Lung (tissue), 12 donors: ENCODE measurements around the gene S100A12. TPM values are rescaled to one million over a fixed set of nuclear protein-coding genes. Genes with fewer than 3 reads are reported as not detected.

Experiments used
- ATAC-seq: fragments of 200-7000 bp; cut with Tn5 transposase; one replicate; pipeline ENCODE4 v1.9.1; 2020; ENCODE audit warnings: moderate number of reproducible peaks; ENCODE audit not compliant: insufficient read depth, low FRiP score
- DNase-seq, 3 donors: peaks; one replicate each; pipeline ENCODE4 v3.0.0-alpha.2; 2013 to 2017
- H3K27ac ChIP-seq, 2 donors: one replicate each; pipeline ENCODE4 v1.5.1; 2013; ENCODE audit warnings: mild to moderate bottlenecking in 2 of 2, moderate library complexity in 2 of 2, control low read depth in 1 of 2, inconsistent platforms in 1 of 2, low read depth in 1 of 2, low read length in 1 of 2
- H3K27me3 ChIP-seq, 3 donors: one replicate each; pipeline ENCODE4 v1.5.1; 2013; ENCODE audit warnings: low read length in 2 of 3; ENCODE audit not compliant: control insufficient read depth in 3 of 3, insufficient read depth in 3 of 3
- H3K36me3 ChIP-seq, 4 donors: one replicate each; pipeline ENCODE4 v1.5.1; 2013; ENCODE audit warnings: low read length in 4 of 4, mild to moderate bottlenecking in 1 of 4, moderate library complexity in 1 of 4; ENCODE audit not compliant: control insufficient read depth in 4 of 4, insufficient read depth in 4 of 4
- H3K4me1 ChIP-seq, 5 donors: one replicate each; pipeline ENCODE4 v1.5.1; 2013; ENCODE audit warnings: low read length in 5 of 5, mild to moderate bottlenecking in 2 of 5, moderate library complexity in 1 of 5; ENCODE audit not compliant: control insufficient read depth in 5 of 5, insufficient read depth in 5 of 5
- H3K4me3 ChIP-seq: one replicate; pipeline ENCODE4 v1.5.1; 2013; ENCODE audit warnings: mild to moderate bottlenecking, control low read depth, moderate library complexity
- H3K9ac ChIP-seq, 2 donors: one replicate each; pipeline ENCODE4 v1.5.1; 2013; ENCODE audit warnings: low read length in 2 of 2, control low read depth in 1 of 2; ENCODE audit not compliant: insufficient read depth in 1 of 2
- H3K9me3 ChIP-seq, 4 donors: one replicate each; pipeline ENCODE4 v1.5.1; 2013; ENCODE audit warnings: low read length in 3 of 4, mild to moderate bottlenecking in 1 of 4, moderate library complexity in 1 of 4; ENCODE audit not compliant: control insufficient read depth in 4 of 4, insufficient read depth in 3 of 4
- CTCF ChIP-seq: IDR thresholded peaks from 2 replicates; pipeline ENCODE4 v1.5.1; 2012; ENCODE audit warnings: mild to moderate bottlenecking; ENCODE audit errors: control extremely low read depth, extremely low read depth
- WGBS, 2 donors: extraction: QIAGEN DNeasy Blood & Tissue Kit; methylation state at CpG; one replicate each; pipeline ENCODE4 v1.1.7; 2013; 5-methylcytosine and 5-hydroxymethylcytosine counted together
- polyA plus RNA-seq, 2 donors: library from polyadenylated mRNA; stranded (reverse); fragments of 200-250 nt; gene quantifications; one replicate each; pipeline ENCODE4 v1.2.1, GENCODE V29; 2013
- total RNA-seq, 2 donors: library from RNA; depleted of rRNA in 1 of 2; stranded (reverse); fragments of >200 nt in 1 of 2; gene quantifications; one replicate each; pipeline ENCODE4 v1.2.1, GENCODE V29; 2014 to 2021
- donor health status: control.
- donor health status: control.
- donor health status: Bipolar disorder and iron deficiency.
- donor health status: healthy.
- donor health status: DM: yes; HTN: yes; CAD: no.

Gene S100A12
- total and polyA plus RNA-seq, 4 donors, result 14.9 to 1,191 (median 37.8) TPM

- Histone ChIP-seq H3K27ac (no peak overlapping the region), H3K36me3 (no peaks in the 10 kb centered on the region)
Measured at GRCh38 chr1:153387001-153387400, 11.6 kb upstream of the S100A12 start.

GRCh38 chr1:153386500-153386901 is 11.1 kb upstream of the S100A12 start:
- 25 to 57% methylated on average over 5 of the region's 5 CpGs for WGBS, 2 donors
- Histone ChIP-seq H3K4me3 (no peak overlapping the region), H3K9me3 (peaks cover 0 to 2% (median 0%) of the 10 kb centered on the region in 4 donors), H3K4me1 (no peaks in the 10 kb centered on the region), H3K9ac (no peak overlapping the region), H3K27me3 (peaks cover 0 to 2% (median 0%) of the 10 kb centered on the region in 3 donors), H3K36me3 (no peaks in the 10 kb centered on the region), H3K27ac (no peak overlapping the region)
- ATAC-seq, result peak; percentile 48
- no peak for TF ChIP-seq CTCF
- DNase-seq, result peak in 2 of 3 donors; percentile 2 to 5

More at GRCh38 chr1:153387001-153387400, 11.6 kb upstream of the S100A12 start:
- DNase-seq, result no peak
- ATAC-seq, result no peak
- Histone ChIP-seq H3K9ac (no peak overlapping the region), H3K9me3 (no peaks in the 10 kb centered on the region), H3K4me1 (no peaks in the 10 kb centered on the region), H3K27me3 (peaks cover 0 to 2% (median 0%) of the 10 kb centered on the region in 3 donors), H3K4me3 (no peak overlapping the region)
- TF ChIP-seq CTCF, result no peak
- 88 to 94% methylated on average over 4 of the region's 4 CpGs for WGBS, 2 donors

- Histone ChIP-seq H3K9ac (no peak overlapping the region), H3K36me3 (no peaks in the 10 kb centered on the region), H3K27me3 (peaks cover 0 to 2% (median 0%) of the 10 kb centered on the region in 3 donors), H3K27ac (no peak overlapping the region), H3K4me3 (no peak overlapping the region), H3K4me1 (no peaks in the 10 kb centered on the region), H3K9me3 (peaks cover 0 to 7% (median 2%) of the 10 kb centered on the region in 4 donors)
- WGBS, 2 donors, result 78 to 83% methylated on average over 4 of the region's 4 CpGs
- ATAC-seq (no peak), DNase-seq (no peak)
- no peak for TF ChIP-seq CTCF
Measured at GRCh38 chr1:153384958-153385580, 9.6 kb upstream of the S100A12 start.
